ENCODE results near the gene SHLD1. TPM values are rescaled to one million over a fixed set of nuclear protein-coding genes. Genes with fewer than 3 reads are reported as not detected.
A peak's percentile ranks its signal among the peaks of the same experiment; 100 is the strongest.
"Not testable (repeated sequence)": the region's sequence is repeated elsewhere in the genome, so short reads cannot be mapped to it uniquely, and the experiment has no call there.

The SHLD1 gene
- total RNA-seq, 2 experiments from 2014 or later = 12.4 to 13.8 TPM

- POLR2A ChIA-PET = no interaction called here
- H3K9me3 Mint-ChIP-seq = no peaks in the 10 kb centered on the region
Observed at GRCh38 chr20:5773589-5773988, 23.4 kb downstream of the SHLD1 start.

GRCh38 chr20:5776077-5776476 is 25.9 kb downstream of the SHLD1 start:
- H3K4me3 Mint-ChIP-seq = no peak overlapping the region
- POLR2A ChIA-PET = no interaction called here
- H3K27ac Mint-ChIP-seq = no peak overlapping the region
- no peaks in the 10 kb centered on the region for H3K27me3 Mint-ChIP-seq
- no peak for DNase-seq
- CTCF ChIA-PET = interaction anchor here (1.3 kb wide), 1 partner anchor 246 kb away, joined by 4 read pairs; no protein-coding TSS in a partner anchor
- no peaks in the 10 kb centered on the region for H3K9me3 Mint-ChIP-seq
- peaks cover 25% of the 10 kb centered on the region for H3K36me3 Mint-ChIP-seq (ENCODE audit: low read depth)
- peaks cover 5% of the 10 kb centered on the region for H3K4me1 Mint-ChIP-seq

More at GRCh38 chr20:5773589-5773988, 23.4 kb downstream of the SHLD1 start:
- H3K27me3 Mint-ChIP-seq = no peaks in the 10 kb centered on the region
- H3K27ac Mint-ChIP-seq = no peak overlapping the region
- peaks cover 6% of the 10 kb centered on the region for H3K4me1 Mint-ChIP-seq
- no peak overlapping the region for H3K4me3 Mint-ChIP-seq
- peaks cover 28% of the 10 kb centered on the region for H3K36me3 Mint-ChIP-seq (ENCODE audit: low read depth)
- DNase-seq = no peak
- CTCF ChIA-PET = interaction anchor here (0.6 to 0.9 kb wide), 2 partner anchors 10 to 137 kb away, joined by 3 read pairs; no protein-coding TSS in a partner anchor

- H3K27ac Mint-ChIP-seq = no peak overlapping the region
Observed at GRCh38 chr20:5779071-5779900, 29.1 kb downstream of the SHLD1 start.

DNA sequence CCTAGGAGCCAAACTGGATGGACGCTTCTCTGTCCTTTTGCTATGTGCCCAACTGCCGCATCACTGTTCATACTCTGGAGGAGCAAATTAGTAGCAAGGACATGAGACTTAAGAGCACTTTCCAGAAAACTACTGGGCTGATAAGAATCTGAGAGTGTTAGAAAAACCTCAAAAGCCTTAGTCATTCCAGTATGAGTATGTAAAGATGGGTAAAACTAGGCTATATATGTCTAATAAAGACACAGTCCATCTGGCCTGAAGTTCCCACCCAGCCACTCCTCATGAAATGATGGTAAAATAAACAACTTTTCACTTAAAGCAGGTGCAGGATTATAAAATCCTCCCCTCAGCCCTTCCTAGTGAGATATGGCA is 30.6 kb downstream of the SHLD1 start:
- no peak overlapping the region for H3K4me3 Mint-ChIP-seq
- no peaks in the 10 kb centered on the region for H3K27me3 Mint-ChIP-seq
- H3K27ac Mint-ChIP-seq = no peak overlapping the region
- ChIA-PET POLR2A (no interaction called here), CTCF (no interaction called here)
- H3K4me1 Mint-ChIP-seq = peaks cover 5% of the 10 kb centered on the region
- no peaks in the 10 kb centered on the region for H3K9me3 Mint-ChIP-seq
- DNase-seq = no peak
- peaks cover 17% of the 10 kb centered on the region for H3K36me3 Mint-ChIP-seq (ENCODE audit: low read depth)

More at GRCh38 chr20:5779071-5779900, 29.1 kb downstream of the SHLD1 start:
- DNase-seq = no peak
- Mint-ChIP-seq H3K9me3 (no peaks in the 10 kb centered on the region), H3K4me3 (no peak overlapping the region), H3K4me1 (peaks cover 5% of the 10 kb centered on the region), H3K36me3 (ENCODE audit: low read depth) (peaks cover 24% of the 10 kb centered on the region), H3K27me3 (no peaks in the 10 kb centered on the region)
- ChIA-PET CTCF (no interaction called here), POLR2A (no interaction called here)

- H3K4me3 Mint-ChIP-seq, H3K27ac Mint-ChIP-seq, DNase-seq, H3K27me3 Mint-ChIP-seq, H3K4me1 Mint-ChIP-seq, POLR2A ChIA-PET, H3K9me3 Mint-ChIP-seq: not testable (repeated sequence)
- CTCF ChIA-PET = interaction anchor here (1.1 kb wide), 1 partner anchor 251 kb away, joined by 4 read pairs; no protein-coding TSS in a partner anchor
- peaks cover 17% of the 10 kb centered on the region for H3K36me3 Mint-ChIP-seq (ENCODE audit: low read depth)
Observed at GRCh38 chr20:5781367-5781766, 31.2 kb downstream of the SHLD1 start.

DNA sequence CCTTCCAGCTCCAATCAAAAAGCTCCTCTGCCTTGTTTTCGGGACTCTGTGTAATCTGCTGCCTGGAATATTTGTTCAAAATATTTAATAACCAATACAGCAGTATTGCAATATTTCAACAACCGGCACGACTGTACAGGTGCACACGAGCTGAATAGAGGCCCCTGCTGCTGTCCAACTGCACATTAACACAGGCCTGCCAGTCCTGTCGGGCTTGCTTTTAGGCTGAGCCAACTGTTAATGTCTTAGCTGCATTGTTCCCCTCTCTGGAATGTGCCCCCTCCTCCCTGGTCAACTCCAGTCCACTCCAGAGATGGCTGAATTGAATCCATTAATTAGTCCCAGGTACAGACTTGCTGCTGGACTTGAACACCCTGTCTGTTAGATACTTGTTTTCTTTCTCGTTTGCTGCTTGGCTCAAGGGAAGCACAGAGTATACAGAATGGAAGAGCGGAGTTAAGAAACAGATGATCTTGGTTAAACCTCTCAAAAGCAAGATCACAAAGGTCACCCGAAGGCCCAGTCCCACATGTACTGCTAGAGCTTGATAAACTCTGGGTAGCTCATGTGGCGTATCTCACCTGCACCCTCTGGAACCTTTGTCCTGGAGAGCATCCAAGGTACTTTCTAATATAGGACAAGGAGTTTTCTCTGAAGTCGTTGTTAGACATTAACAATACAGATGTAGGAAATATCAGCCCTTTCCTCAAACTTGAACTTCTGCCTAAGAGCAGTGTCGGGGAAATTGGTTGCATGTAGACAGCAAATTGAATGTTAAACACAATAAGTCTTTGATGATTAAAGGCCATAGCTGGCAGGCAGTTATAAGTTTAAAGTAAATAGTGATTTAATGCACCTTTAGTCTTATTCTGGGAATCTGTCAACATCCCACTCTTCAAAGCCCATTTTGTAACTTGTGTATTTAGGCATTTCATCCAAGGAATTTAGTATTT is 31.9 kb downstream of the SHLD1 start:
- DNase-seq = no peak
- H3K27ac Mint-ChIP-seq = no peak overlapping the region
- no peaks in the 10 kb centered on the region for H3K27me3 Mint-ChIP-seq
- peaks cover 5% of the 10 kb centered on the region for H3K4me1 Mint-ChIP-seq
- CTCF ChIA-PET = interaction anchor here (0.6 to 1.1 kb wide), 3 partner anchors 36 to 252 kb away, joined by 3 to 4 read pairs (median 4); no protein-coding TSS in a partner anchor
- no peak overlapping the region for H3K4me3 Mint-ChIP-seq
- H3K9me3 Mint-ChIP-seq = no peaks in the 10 kb centered on the region
- H3K36me3 Mint-ChIP-seq (ENCODE audit: low read depth) = peaks cover 20% of the 10 kb centered on the region
- POLR2A ChIA-PET = no interaction called here

GRCh38 chr20:5784735-5785134 is 34.5 kb downstream of the SHLD1 start:
- peaks cover 9% of the 10 kb centered on the region for H3K4me1 Mint-ChIP-seq
- no peak for DNase-seq
- POLR2A ChIA-PET = no interaction called here
- H3K27me3 Mint-ChIP-seq = no peaks in the 10 kb centered on the region
- H3K27ac Mint-ChIP-seq = no peak overlapping the region
- H3K9me3 Mint-ChIP-seq = no peaks in the 10 kb centered on the region
- peaks cover 14% of the 10 kb centered on the region for H3K36me3 Mint-ChIP-seq (ENCODE audit: low read depth)
- no peak overlapping the region for H3K4me3 Mint-ChIP-seq
- CTCF ChIA-PET = interaction anchor here (1.2 kb wide), 1 partner anchor 255 kb away, joined by 4 read pairs; no protein-coding TSS in a partner anchor

DNA sequence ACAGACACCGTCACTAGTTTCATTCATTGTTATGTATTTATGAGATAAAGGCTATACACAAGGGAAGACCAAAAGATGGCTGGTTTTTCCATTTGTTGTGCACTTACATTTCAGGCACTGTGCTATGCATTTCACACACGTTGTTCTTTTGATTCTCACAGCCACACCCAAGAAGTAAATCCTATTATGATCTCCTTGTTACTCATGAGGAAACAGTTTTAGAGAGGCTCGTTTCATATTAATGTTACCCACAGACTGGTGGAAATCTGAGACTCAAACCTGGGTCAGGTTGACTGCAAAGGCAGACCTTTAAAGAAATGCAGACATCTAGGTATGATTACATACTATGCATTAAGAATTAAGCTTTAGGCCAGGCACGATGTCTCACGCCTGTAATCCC is 34.9 kb downstream of the SHLD1 start:
- H3K27ac Mint-ChIP-seq = no peak overlapping the region
- H3K4me1 Mint-ChIP-seq = peaks cover 10% of the 10 kb centered on the region
- H3K36me3 Mint-ChIP-seq (ENCODE audit: low read depth) = peaks cover 15% of the 10 kb centered on the region
- ChIA-PET POLR2A (no interaction called here), CTCF (interaction anchor here (0.6 to 1.2 kb wide), 2 partner anchors 123 to 255 kb away, joined by 3 to 4 read pairs; no protein-coding TSS in a partner anchor)
- DNase-seq = no peak
- no peak overlapping the region for H3K4me3 Mint-ChIP-seq
- no peaks in the 10 kb centered on the region for H3K27me3 Mint-ChIP-seq
- H3K9me3 Mint-ChIP-seq = no peaks in the 10 kb centered on the region

- H3K27ac Mint-ChIP-seq = no peak overlapping the region
- ChIA-PET CTCF (interaction anchor here (0.8 to 2.6 kb wide), 8 partner anchors 10 to 258 kb away, joined by 3 to 29 read pairs (median 6); no protein-coding TSS in a partner anchor), POLR2A (no interaction called here)
- DNase-seq = no peak
- peaks cover 6% of the 10 kb centered on the region for H3K4me1 Mint-ChIP-seq
- H3K4me3 Mint-ChIP-seq = no peak overlapping the region
- no peaks in the 10 kb centered on the region for H3K27me3 Mint-ChIP-seq
- H3K9me3 Mint-ChIP-seq = no peaks in the 10 kb centered on the region
- H3K36me3 Mint-ChIP-seq (ENCODE audit: low read depth) = peaks cover 12% of the 10 kb centered on the region
Observed at GRCh38 chr20:5786930-5787795, 37.0 kb downstream of the SHLD1 start.

GRCh38 chr20:5787796-5788165 is 37.6 kb downstream of the SHLD1 start:
- DNase-seq = no peak
- peaks cover 11% of the 10 kb centered on the region for H3K36me3 Mint-ChIP-seq (ENCODE audit: low read depth)
- H3K27ac Mint-ChIP-seq = no peak overlapping the region
- H3K4me3 Mint-ChIP-seq = no peak overlapping the region
- H3K9me3 Mint-ChIP-seq = no peaks in the 10 kb centered on the region
- no peaks in the 10 kb centered on the region for H3K27me3 Mint-ChIP-seq
- POLR2A ChIA-PET = interaction anchor here (0.9 to 1.2 kb wide), 2 partner anchors 220 to 230 kb away, joined by 3 to 4 read pairs; no protein-coding TSS in a partner anchor
- peaks cover 6% of the 10 kb centered on the region for H3K4me1 Mint-ChIP-seq
- CTCF ChIA-PET = interaction anchor here (0.8 to 2.6 kb wide), 11 partner anchors 9 to 342 kb away, joined by 3 to 29 read pairs (median 5); no protein-coding TSS in a partner anchor

DNA sequence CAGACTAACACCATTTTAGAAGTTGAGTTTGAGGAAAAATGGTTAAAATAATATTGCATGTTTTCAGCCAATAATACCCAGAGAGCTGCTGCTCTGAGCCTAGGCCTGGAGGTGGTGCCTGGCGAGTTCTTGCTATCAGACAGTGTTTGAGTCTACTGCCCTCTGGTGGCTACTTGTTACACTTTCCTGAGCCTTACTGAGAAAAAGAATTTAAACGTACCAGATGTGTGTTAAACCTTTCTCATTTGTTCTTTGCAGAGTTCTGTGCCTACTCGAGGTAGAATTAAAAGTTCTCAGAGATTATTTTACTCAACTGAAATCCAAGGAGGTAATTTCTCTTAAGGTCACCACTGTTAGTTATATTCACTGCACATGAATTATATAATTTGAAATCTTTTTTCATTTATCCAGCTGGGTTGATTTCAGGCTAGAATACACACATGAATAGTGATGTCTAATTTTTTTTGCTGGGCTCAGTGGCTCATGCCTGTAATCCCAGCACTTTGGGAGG is 38.2 kb downstream of the SHLD1 start:
- H3K4me3 Mint-ChIP-seq = no peak overlapping the region
- no peaks in the 10 kb centered on the region for H3K9me3 Mint-ChIP-seq
- peak overlapping the region; percentile 62 for H3K27ac Mint-ChIP-seq
- ChIA-PET POLR2A (interaction anchor here (0.9 to 1.2 kb wide), 2 partner anchors 220 to 231 kb away, joined by 3 to 4 read pairs; no protein-coding TSS in a partner anchor), CTCF (interaction anchor here (0.7 to 2.6 kb wide), 13 partner anchors 8 to 343 kb away, joined by 3 to 29 read pairs (median 3); no protein-coding TSS in a partner anchor)
- peaks cover 11% of the 10 kb centered on the region for H3K36me3 Mint-ChIP-seq (ENCODE audit: low read depth)
- DNase-seq = peak; percentile 92
- H3K4me1 Mint-ChIP-seq = peaks cover 6% of the 10 kb centered on the region
- H3K27me3 Mint-ChIP-seq = no peaks in the 10 kb centered on the region

DNA sequence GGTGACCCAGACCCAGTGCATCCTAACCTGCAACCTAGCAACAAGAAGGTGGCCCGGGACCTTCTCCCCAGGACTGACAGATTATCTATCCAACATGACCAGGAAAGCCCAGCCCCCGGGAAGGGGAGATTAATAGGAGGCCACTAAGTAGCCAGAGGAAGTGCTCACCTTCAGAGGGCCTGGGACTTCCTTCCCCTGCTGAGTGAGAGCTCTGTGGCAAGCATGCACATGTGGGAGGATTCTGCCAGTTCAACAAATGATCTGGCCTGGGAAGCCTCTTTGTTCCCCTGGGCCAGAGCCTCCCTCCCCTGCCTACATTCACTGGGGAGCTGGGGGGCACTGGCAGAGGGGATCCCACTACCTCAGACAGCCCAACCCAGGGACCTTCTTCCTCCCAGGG is 39.6 kb downstream of the SHLD1 start:
- H3K4me3 Mint-ChIP-seq = no peak overlapping the region
- no peak overlapping the region for H3K27ac Mint-ChIP-seq
- POLR2A ChIA-PET = interaction anchor here (0.5 kb wide), 1 partner anchor 118 kb away, joined by 3 read pairs; no protein-coding TSS in a partner anchor
- H3K9me3 Mint-ChIP-seq = no peaks in the 10 kb centered on the region
- H3K27me3 Mint-ChIP-seq = no peaks in the 10 kb centered on the region
- peaks cover 8% of the 10 kb centered on the region for H3K36me3 Mint-ChIP-seq (ENCODE audit: low read depth)
- peaks cover 7% of the 10 kb centered on the region for H3K4me1 Mint-ChIP-seq
- CTCF ChIA-PET = no interaction called here
- no peak for DNase-seq

Data from activated CD4-positive, alpha-beta T cell treated with anti-CD3 and anti-CD28 coated beads, Interleukin-2, amount 10 ng/mL, durations not matched to agents 7 days and 5 days (primary cell).